GM13977 (cell line): Measurements from ENCODE around the gene STXBP4.

ENCODE experiments used
- DNase-seq: peaks from one replicate; pipeline ENCODE4 v3.0.0; 2012; ENCODE audit warnings: low spot score
- in situ Hi-C: fragments of 300-500 bp; cut with MboI; formaldehyde crosslinking; loops from one replicate; pipeline ENCODE4 v1.12.0; 2022; ENCODE audit warnings: low sequenced_read_pairs, low pct_unique_long_range_greater_than_20kb, mixed read lengths, inconsistent platforms; ENCODE audit not compliant: unreplicated experiment
- TF ChIP-seq, protein P1 (sequence below): IDR thresholded peaks from 2 replicates; pipeline ENCODE4 v1.5.1; 2012; ENCODE audit warnings: mild to moderate bottlenecking, control low read depth; ENCODE audit not compliant: insufficient read depth; ENCODE audit errors: extremely low read depth, missing control alignments

STXBP4 gene

DNA sequence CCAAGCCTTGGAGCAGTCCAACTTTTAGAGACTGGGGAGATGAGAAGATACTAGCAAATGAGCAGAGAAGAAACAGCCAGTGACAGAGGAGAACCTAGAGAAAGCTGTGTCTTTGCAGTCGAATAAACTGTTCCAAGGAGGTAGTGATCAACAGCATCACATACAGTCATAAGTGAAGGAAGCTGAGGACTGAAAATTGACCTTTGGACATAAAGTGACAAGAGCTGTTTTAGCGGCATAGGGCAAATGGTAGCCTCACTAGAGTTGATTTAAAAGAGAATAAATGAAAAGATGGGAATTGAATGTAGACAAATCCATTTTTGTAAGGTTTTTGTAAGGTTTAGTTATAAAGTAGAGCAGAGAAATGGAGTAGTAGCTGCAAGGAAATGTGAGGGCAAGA is 165.0 kb downstream of the STXBP4 start:
- no peak for DNase-seq
- TF ChIP-seq, protein P1, sequence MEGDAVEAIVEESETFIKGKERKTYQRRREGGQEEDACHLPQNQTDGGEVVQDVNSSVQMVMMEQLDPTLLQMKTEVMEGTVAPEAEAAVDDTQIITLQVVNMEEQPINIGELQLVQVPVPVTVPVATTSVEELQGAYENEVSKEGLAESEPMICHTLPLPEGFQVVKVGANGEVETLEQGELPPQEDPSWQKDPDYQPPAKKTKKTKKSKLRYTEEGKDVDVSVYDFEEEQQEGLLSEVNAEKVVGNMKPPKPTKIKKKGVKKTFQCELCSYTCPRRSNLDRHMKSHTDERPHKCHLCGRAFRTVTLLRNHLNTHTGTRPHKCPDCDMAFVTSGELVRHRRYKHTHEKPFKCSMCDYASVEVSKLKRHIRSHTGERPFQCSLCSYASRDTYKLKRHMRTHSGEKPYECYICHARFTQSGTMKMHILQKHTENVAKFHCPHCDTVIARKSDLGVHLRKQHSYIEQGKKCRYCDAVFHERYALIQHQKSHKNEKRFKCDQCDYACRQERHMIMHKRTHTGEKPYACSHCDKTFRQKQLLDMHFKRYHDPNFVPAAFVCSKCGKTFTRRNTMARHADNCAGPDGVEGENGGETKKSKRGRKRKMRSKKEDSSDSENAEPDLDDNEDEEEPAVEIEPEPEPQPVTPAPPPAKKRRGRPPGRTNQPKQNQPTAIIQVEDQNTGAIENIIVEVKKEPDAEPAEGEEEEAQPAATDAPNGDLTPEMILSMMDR = no peak
- in situ Hi-C loops = no loop called here

DNA sequence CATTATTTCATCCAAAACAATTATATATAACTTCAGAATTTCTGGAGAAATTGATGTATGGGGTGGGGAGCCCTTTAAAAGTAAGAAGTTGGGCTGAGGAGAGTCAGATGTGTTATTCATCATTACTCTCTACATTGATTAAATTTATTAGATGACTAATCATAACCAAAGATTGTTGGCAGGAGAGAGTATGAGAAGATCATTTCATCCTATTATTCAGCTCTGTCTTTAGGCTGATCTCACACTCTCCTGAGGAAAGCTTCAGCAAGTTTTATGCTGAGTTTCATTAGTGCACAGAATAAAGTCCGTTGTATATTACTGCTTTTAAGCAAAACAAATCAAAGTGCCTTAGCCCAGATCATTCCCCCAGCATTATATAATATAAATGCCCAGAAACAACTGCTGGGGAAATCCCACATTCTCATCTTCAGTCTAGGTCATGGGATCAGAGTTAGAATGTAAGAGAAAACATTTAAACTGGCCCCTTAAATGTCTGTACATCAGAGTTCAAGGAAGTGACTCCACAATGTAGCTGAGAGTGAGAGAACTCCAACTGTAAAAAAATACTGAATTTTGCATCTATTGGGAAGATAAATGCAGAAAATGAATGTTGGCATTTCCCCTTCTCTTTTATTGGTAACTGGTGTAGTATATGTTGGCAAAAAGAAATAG is 166.1 kb downstream of the STXBP4 start:
- in situ Hi-C loops = no loop called here
- TF ChIP-seq, protein P1 = no peak
- no peak for DNase-seq

DNA sequence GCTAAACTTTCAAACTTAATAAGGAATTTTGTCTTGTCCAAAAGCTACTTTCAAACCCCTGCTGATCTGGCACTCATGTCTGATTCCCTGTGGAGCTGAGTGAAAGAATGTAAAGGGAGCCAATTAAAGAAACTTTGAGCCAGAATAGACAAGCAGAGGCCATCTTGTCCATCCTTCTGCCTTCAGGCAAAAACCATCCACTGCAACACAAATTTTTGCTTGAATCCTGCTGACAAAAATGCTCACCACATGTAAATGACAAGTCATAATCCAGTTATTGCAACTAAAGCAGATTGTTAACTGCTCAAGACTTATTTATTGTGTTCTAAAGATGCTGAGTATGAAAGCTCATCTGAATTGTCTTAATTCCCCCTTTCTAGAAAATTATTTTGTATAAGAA is 172.2 kb downstream of the STXBP4 start:
- TF ChIP-seq, protein P1 = no peak
- DNase-seq = no peak
- in situ Hi-C loops = no loop called here

DNA sequence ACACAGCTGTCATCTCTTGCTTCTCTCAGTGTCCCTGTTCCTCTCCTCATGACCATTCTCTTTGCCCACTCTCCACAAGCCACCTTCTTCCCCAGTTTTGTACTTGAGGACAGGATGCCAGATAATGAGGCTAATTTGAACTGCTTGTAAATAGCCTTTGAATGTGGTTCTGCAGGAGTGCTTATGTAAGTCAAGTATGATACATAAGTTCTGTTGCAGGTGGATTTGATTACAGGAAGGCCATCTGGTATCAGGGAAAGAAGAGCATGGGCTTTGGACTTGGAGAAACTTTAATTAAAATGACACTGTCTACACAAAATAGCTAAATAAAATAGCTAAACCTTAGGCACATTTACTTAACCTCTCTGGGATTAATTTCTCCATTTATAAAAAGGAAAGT is 176.0 kb downstream of the STXBP4 start:
- in situ Hi-C loops = no loop called here
- no peak for DNase-seq
- TF ChIP-seq, protein P1 = no peak

DNA sequence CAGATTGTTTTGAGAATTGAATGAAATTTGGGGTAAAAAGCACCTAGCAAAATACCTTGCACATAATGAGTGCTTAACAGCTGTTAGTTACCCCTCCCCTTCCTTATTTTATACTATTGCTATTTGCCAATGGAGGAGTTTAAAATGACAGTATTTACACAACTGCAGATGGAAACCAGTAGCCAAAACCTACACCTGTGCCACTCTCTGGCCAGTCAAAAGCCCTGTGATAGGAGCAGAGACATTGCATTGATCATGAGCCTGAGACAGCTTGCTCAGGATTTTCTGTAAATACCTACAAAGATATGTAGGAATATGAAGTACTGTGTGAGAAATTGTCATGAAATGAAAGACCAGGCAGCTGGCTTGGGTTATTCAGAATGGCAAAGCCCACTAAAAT is 180.9 kb downstream of the STXBP4 start:
- TF ChIP-seq, protein P1 = no peak
- no peak for DNase-seq
- in situ Hi-C loops = no loop called here

DNA sequence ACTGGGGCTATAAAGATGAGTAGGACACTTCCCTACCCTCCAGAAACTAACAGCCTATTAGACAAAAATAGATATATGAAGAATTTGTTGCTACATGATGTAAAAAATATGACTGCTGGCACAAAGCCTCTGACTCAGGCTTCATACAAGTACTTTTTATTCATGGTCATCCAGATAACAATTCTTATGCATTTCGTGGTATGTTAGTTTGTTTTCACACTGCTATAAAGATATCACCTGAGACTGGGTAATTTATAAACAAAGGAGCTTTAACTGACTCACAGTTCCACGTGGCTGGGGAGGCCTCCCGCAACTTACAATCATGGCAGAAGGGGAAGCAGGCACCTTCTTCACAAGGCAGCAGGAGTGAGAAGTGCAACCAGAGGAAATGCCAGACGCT is 183.7 kb downstream of the STXBP4 start:
- DNase-seq = no peak
- TF ChIP-seq, protein P1 = no peak
- in situ Hi-C loops = no loop called here
